22Rv1 (cell line): ENCODE results near the gene TMEM87B.
A peak's percentile ranks its signal among the peaks of the same experiment; 100 is the strongest.

ENCODE experiments used
- H3K27ac ChIP-seq: fragments of 450-650 bp; 2 replicates; pipeline ENCODE4 v1.5.1; 2017
- ZFX ChIP-seq: fragments of 450-650 bp; IDR thresholded peaks from 2 replicates; pipeline ENCODE4 v1.6.1; 2017; ENCODE audit warnings: antibody characterized with exemption, borderline replicate concordance
- TF ChIP-seq, protein P1 (sequence below): fragments of 450-650 bp; IDR thresholded peaks from 2 replicates; pipeline ENCODE4 v1.5.1; 2017; ENCODE audit warnings: mild to moderate bottlenecking

The TMEM87B gene

DNA sequence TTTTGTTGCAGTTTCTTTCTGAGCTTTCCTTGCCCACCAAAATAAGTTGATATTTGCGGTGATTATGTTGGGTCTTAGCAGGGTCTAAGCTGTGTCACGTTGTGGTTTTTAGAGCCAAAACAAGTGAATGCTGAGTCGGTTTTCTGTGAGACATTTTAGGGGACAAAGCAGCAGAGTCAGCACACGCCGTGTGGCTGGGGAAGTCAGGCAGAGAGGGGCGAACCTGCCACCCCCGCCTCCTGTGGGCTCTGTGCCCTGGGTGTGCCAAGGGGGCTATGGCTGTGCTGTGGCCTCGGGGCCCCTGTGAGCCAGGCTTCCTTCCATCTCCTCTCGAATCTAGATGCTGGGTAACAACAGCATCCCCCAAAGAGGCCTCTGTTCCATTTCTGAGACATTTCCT is 30.8 kb upstream of the TMEM87B start:
- H3K27ac ChIP-seq: no peak overlapping the region
- TF ChIP-seq, protein P1, sequence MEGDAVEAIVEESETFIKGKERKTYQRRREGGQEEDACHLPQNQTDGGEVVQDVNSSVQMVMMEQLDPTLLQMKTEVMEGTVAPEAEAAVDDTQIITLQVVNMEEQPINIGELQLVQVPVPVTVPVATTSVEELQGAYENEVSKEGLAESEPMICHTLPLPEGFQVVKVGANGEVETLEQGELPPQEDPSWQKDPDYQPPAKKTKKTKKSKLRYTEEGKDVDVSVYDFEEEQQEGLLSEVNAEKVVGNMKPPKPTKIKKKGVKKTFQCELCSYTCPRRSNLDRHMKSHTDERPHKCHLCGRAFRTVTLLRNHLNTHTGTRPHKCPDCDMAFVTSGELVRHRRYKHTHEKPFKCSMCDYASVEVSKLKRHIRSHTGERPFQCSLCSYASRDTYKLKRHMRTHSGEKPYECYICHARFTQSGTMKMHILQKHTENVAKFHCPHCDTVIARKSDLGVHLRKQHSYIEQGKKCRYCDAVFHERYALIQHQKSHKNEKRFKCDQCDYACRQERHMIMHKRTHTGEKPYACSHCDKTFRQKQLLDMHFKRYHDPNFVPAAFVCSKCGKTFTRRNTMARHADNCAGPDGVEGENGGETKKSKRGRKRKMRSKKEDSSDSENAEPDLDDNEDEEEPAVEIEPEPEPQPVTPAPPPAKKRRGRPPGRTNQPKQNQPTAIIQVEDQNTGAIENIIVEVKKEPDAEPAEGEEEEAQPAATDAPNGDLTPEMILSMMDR: no peak
- no peak for TF ChIP-seq ZFX

DNA sequence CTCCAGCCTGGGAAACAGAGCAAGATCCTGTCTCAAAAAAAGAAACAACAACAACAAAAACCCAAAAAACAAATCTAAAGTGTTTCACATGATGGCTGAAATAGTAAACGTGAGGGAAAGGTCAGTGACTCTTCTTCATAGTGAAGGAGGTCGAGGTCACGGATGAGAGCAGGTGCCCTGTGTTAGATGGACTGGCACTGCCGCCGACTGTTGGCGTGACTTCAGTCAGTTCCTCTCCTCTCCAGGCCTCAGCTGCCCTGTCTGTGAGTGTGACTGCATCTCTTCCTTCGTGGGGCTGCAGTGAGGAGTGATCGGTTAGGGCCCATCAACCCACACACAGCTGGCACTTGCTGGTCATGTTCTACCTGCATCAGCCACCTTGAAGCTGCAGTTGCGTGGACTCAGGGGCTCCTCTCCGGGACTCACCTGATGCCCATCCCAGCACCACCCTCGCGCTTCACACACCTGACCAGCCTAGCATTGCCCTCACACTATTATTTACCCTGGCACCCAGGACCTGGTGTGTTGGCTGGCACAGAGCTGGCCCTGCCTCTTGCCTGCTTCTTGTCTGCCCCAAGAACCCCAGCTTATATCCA is 30.1 kb upstream of the TMEM87B start:
- TF ChIP-seq, protein P1: no peak
- TF ChIP-seq ZFX: no peak
- H3K27ac ChIP-seq: no peak overlapping the region

DNA sequence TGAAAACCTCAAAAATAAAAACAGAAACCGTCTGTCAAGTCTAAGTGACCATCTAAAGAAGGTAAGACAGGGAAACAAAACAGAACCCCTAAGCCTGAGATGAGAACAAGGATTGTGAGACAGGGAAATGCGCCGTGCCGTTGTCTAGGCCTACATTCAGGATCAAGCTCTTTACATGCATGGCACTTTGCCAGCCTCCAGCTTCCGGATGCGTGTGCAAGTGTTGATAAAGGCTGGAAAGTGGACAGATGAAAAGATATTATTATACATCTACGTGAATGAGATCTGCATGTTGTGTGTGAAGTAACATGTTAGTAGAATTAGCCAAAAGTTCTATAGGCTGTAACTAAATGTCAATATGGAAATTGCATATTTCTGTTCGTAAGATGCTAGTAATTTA is 28.6 kb upstream of the TMEM87B start:
- TF ChIP-seq, protein P1: no peak
- no peak for TF ChIP-seq ZFX
- no peak overlapping the region for H3K27ac ChIP-seq

DNA sequence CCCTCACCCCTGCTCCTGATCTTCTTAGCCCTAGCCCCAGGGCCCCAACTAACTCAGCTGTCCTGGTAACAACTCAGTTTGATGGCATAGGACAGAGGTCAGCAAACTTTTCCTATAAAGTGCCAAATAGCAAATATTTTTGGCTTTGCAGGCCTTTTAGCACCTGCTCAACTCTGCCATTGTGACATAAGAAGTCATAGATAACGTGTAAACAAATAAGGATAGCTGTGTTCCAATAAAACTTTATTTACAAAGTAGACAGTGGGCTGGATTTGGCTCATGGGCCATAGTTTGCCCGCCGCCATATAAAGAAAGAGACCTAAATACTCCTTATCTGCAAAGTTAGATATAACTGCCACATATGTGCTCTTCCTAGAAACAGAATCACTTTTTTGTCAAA is 27.3 kb upstream of the TMEM87B start:
- H3K27ac ChIP-seq: peak overlapping the region; percentile 50
- TF ChIP-seq, protein P1: no peak
- TF ChIP-seq ZFX: no peak

DNA sequence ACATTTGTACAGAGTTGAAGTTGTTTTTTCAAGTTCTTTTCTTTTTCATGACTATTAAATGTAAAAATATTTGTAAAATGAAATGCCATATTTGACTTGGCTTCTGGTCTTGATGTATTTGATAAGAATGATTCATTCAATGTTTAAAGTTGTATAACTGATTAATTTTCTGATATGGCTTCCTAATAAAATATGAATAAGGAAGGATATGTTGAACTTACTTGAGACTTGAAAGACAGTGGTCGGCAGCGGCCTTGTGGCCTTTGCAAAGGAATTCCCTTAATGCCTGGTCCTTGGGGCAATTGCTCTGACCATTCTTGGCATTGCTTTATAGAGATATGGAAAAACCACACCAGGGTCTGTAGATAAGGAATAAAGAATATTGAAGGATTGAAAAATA is 25.9 kb upstream of the TMEM87B start:
- H3K27ac ChIP-seq: peak overlapping the region; percentile 50
- TF ChIP-seq, protein P1: no peak
- TF ChIP-seq ZFX: no peak

GRCh38 chr2:112031473-112032223 is 23.4 kb upstream of the TMEM87B start:
- no peak for TF ChIP-seq ZFX
- TF ChIP-seq, protein P1: no peak
- H3K27ac ChIP-seq: no peak overlapping the region

DNA sequence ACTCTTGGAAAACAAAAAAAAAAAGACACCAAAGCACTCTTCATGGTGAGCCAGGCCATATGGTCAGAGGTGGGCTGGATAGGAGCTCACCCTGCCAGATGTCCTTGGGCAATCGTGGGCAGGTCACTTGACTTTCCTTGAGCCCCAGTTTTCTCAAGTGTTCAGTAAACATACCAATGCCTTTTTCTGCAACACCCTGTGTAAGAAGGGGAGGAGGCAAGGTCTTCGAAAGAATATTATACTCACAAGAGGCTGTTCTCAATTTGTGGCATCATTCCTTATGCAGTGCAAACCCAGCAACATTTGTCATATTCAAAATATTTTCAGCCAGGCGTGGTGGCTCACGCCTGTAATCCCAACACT is 22.9 kb upstream of the TMEM87B start:
- no peak for TF ChIP-seq ZFX
- TF ChIP-seq, protein P1: no peak
- H3K27ac ChIP-seq: no peak overlapping the region
